NB4 (cell line): ENCODE data around the gene SRGAP2B.
"Not testable (repeated sequence)": the region's sequence is repeated elsewhere in the genome, so short reads cannot be mapped to it uniquely, and the experiment has no call there.

Experiments
- DNase-seq: peaks from one replicate; pipeline ENCODE4 v3.0.0; 2010; ENCODE audit warnings: low read depth
- H3K4me3 ChIP-seq: one replicate; pipeline ENCODE4 v1.5.1; 2011; ENCODE audit warnings: mild to moderate bottlenecking, low read depth, low read length, moderate library complexity

SRGAP2B gene

GRCh38 chr1:145008388-145008787, 86.7 kb downstream of the SRGAP2B start:
- not testable (repeated sequence) for H3K4me3 ChIP-seq, DNase-seq

GRCh38 chr1:145005142-145005541, 90.0 kb downstream of the SRGAP2B start:
- not testable (repeated sequence) for DNase-seq, H3K4me3 ChIP-seq

GRCh38 chr1:145001381-145001780, 93.7 kb downstream of the SRGAP2B start:
- DNase-seq, H3K4me3 ChIP-seq: not testable (repeated sequence)

GRCh38 chr1:145000743-145001326, 94.3 kb downstream of the SRGAP2B start:
- DNase-seq, H3K4me3 ChIP-seq: not testable (repeated sequence)

- H3K4me3 ChIP-seq, DNase-seq: not testable (repeated sequence)
Measured at GRCh38 chr1:145000074-145000742, 94.9 kb downstream of the SRGAP2B start.

GRCh38 chr1:144998981-144999273, 96.2 kb downstream of the SRGAP2B start:
- H3K4me3 ChIP-seq, DNase-seq: not testable (repeated sequence)

GRCh38 chr1:144998134-144998980, 96.8 kb downstream of the SRGAP2B start:
- not testable (repeated sequence) for H3K4me3 ChIP-seq, DNase-seq

- H3K4me3 ChIP-seq, DNase-seq: not testable (repeated sequence)
Measured at GRCh38 chr1:144995833-144996410, 99.2 kb downstream of the SRGAP2B start.

GRCh38 chr1:144992915-144993314, 102.2 kb downstream of the SRGAP2B start:
- not testable (repeated sequence) for H3K4me3 ChIP-seq, DNase-seq

- H3K4me3 ChIP-seq, DNase-seq: not testable (repeated sequence)
Measured at GRCh38 chr1:144990611-144991010, 104.5 kb downstream of the SRGAP2B start.

GRCh38 chr1:144987131-144987530, 108.0 kb downstream of the SRGAP2B start:
- H3K4me3 ChIP-seq, DNase-seq: not testable (repeated sequence)

GRCh38 chr1:144986171-144986860, 108.8 kb downstream of the SRGAP2B start:
- not testable (repeated sequence) for H3K4me3 ChIP-seq

GRCh38 chr1:144985550-144986170, 109.5 kb downstream of the SRGAP2B start:
- DNase-seq, H3K4me3 ChIP-seq: not testable (repeated sequence)

More at GRCh38 chr1:144986171-144986860, 108.8 kb downstream of the SRGAP2B start:
- not testable (repeated sequence) for DNase-seq

GRCh38 chr1:144982802-144983525, 112.2 kb downstream of the SRGAP2B start:
- DNase-seq, H3K4me3 ChIP-seq: not testable (repeated sequence)

- DNase-seq = not testable (repeated sequence)
Measured at GRCh38 chr1:144981157-144981556, 114.0 kb downstream of the SRGAP2B start.

GRCh38 chr1:144979960-144980595, 115.0 kb downstream of the SRGAP2B start:
- not testable (repeated sequence) for H3K4me3 ChIP-seq, DNase-seq

More at GRCh38 chr1:144981157-144981556, 114.0 kb downstream of the SRGAP2B start:
- not testable (repeated sequence) for H3K4me3 ChIP-seq

GRCh38 chr1:144977856-144978255, 117.3 kb downstream of the SRGAP2B start:
- H3K4me3 ChIP-seq, DNase-seq: not testable (repeated sequence)
